HEK293 (cell line): ENCODE data around the gene MCM8.

ENCODE experiments used
- CTCF ChIP-seq: fragments of 450-650 bp; formaldehyde crosslinking; IDR thresholded peaks from 2 replicates; pipeline ENCODE4 v1.5.1; 2016; ENCODE audit warnings: missing biosample characterization, missing genetic modification characterization
- PRDM10 ChIP-seq: fragments of 450-650 bp; formaldehyde crosslinking; IDR thresholded peaks from 2 replicates; pipeline ENCODE4 v1.5.1; 2016; ENCODE audit warnings: missing biosample characterization, missing genetic modification characterization
- REST ChIP-seq: fragments of 450-650 bp; formaldehyde crosslinking; IDR thresholded peaks from 2 replicates; pipeline ENCODE4 v1.5.1; 2016; ENCODE audit warnings: missing biosample characterization, missing genetic modification characterization
- ZBTB10 ChIP-seq: fragments of 450-650 bp; formaldehyde crosslinking; IDR thresholded peaks from 2 replicates; pipeline ENCODE4 v1.5.1; 2016; ENCODE audit warnings: missing biosample characterization, missing genetic modification characterization
- ZNF266 ChIP-seq: fragments of 450-650 bp; formaldehyde crosslinking; IDR thresholded peaks from 2 replicates; pipeline ENCODE4 v1.5.1; 2016; ENCODE audit warnings: missing biosample characterization, missing genetic modification characterization, low read depth
- ZNF561 ChIP-seq: fragments of 450-650 bp; IDR thresholded peaks from 2 replicates; pipeline ENCODE4 v1.5.1; 2018; ENCODE audit warnings: missing biosample characterization, missing genetic modification characterization, borderline replicate concordance
- ZNF629 ChIP-seq: fragments of 450-650 bp; formaldehyde crosslinking; IDR thresholded peaks from 2 replicates; pipeline ENCODE4 v1.5.1; 2017; ENCODE audit warnings: missing biosample characterization, missing genetic modification characterization
- ZNF654 ChIP-seq: fragments of 450-650 bp; formaldehyde crosslinking; IDR thresholded peaks from 2 replicates; pipeline ENCODE4 v1.5.1; 2016; ENCODE audit warnings: low read depth, missing biosample characterization, missing genetic modification characterization

DNA sequence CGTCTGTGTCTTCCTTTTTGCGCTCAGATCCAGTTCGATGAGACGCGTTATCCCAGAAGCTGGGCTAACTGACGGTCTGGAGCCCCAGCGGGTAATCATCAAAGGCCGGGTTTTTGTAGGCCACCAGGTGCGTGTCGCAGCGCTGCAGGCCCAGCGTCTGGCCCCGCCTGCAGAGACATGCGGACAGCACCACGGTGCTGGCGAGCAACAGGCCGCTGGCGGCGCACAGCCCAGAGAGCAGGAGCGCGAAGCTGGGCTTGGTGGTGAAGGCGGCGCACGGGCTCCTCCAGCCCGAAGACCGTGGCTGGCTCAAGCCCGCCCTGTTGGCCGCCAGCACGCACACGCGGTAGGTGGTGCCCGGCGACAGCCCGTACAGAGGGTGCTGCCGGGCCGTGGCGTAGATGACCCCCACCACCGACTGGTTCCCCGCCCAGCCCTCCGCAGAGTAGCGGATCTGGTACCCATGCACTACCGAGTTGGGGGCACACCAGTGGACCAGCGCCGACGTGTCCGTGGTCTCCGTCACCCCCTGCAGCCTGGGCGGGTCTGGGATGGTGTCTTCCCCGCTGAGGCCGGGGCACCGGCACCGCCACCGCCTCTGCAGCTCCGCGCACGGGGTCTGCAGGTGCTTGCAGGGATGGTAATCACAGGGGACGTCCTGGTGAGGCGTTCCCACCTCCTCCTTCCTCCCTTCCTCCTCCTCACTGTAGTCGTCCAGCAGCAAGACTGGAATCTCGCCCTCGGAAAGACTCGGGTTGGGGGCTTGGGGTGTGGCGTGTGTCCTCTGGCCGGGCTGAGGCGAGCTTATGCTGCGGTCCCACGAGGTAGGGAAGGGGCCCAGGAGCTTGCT lies 90.7 kb downstream of the MCM8 start:
- TF ChIP-seq CTCF (tag by site-specific recombination), result no peak
- TF ChIP-seq REST (tag by site-specific recombination), result no peak
- no peak for TF ChIP-seq ZNF654 (tag by site-specific recombination)
- TF ChIP-seq ZNF266, result no peak
- TF ChIP-seq ZNF561, result no peak
- no peak for TF ChIP-seq PRDM10 (tag by site-specific recombination)
- no peak for TF ChIP-seq ZBTB10 (tag by site-specific recombination)
- no peak for TF ChIP-seq ZNF629
